Ovary (tissue), 9 donors: ENCODE results near the gene ERFL. TPM values are rescaled to one million over a fixed set of nuclear protein-coding genes. Genes with fewer than 3 reads are reported as not detected.

Source experiments
- DNase-seq, 5 donors: peaks; one replicate each; pipeline ENCODE4 v3.0.0-alpha.2; 2019 to 2020
- H3K27ac ChIP-seq, 2 donors: fragments of 200-600 bp; one replicate each; pipeline versions ENCODE4 v1.5.1 to v1.8.0; 2019 to 2022
- H3K27me3 ChIP-seq: fragments of 200-600 bp; one replicate; pipeline ENCODE4 v1.8.0; 2022
- H3K36me3 ChIP-seq: fragments of 200-600 bp; sonication (generic); one replicate; pipeline ENCODE4 v1.5.1; 2019
- H3K4me1 ChIP-seq: one replicate; pipeline ENCODE4 v1.8.1; 2013; ENCODE audit warnings: mild to moderate bottlenecking, moderate library complexity; ENCODE audit not compliant: insufficient read depth
- H3K4me3 ChIP-seq: fragments of 200-600 bp; sonication (generic); one replicate; pipeline ENCODE4 v1.5.1; 2017
- H3K9me3 ChIP-seq, 2 donors: fragments of 200-600 bp in 1 of 2; sonication (generic) in 1 of 2; one replicate each; pipeline versions ENCODE4 v1.5.1 to v1.8.1; 2013 to 2019; ENCODE audit warnings: mild to moderate bottlenecking in 1 of 2, moderate library complexity in 1 of 2
- EP300 ChIP-seq: sonication (generic); formaldehyde crosslinking; IDR thresholded peaks from one replicate; pipeline ENCODE4 v1.6.1; 2017; ENCODE audit warnings: antibody characterized with exemption
- POLR2A ChIP-seq: fragments of 450-650 bp; IDR thresholded peaks from one replicate; pipeline ENCODE4 v1.6.1; 2017; ENCODE audit warnings: antibody characterized with exemption, mild to moderate bottlenecking, moderate library complexity
- WGBS, 3 donors: extraction: QIAGEN DNeasy Blood & Tissue Kit in 1 of 3; methylation state at CpG; one replicate each; pipeline versions ENCODE4 v1.1.5 to v1.1.7; 2013 to 2017; 5-methylcytosine and 5-hydroxymethylcytosine counted together
- intact Hi-C, 4 donors: fragments of 100-400 bp; cut with DNase I; formaldehyde crosslinking; loops; one replicate each; pipeline versions ENCODE4 v1.11.0 to v1.15.1; 2022 to 2023
- polyA plus RNA-seq, 2 donors: library from polyadenylated mRNA; stranded (reverse); fragments of 200-250 nt in 1 of 2; fragments of 350-450 nt in 1 of 2; fragmentation: Illumina TruSeq in 1 of 2; extraction: RNeasy Lipid Tissue Mini Kit (QIAGEN cat#74804) in 1 of 2; gene quantifications; one replicate each; pipeline ENCODE4 v1.2.3, GENCODE V29; 2013 to 2014
- total RNA-seq, 7 donors: library from RNA; depleted of rRNA in 2 of 7; stranded (reverse); fragments of >200 nt in 2 of 7; fragmentation: NEBNext Ultra II Directional in 3 of 7; extraction: Animal tissue kit (Norgen Biotek cat#: 25700) in 3 of 7; gene quantifications; one replicate each; pipeline versions ENCODE4 v1.1.0 to v1.2.4, GENCODE V29; 2016 to 2023
- TF ChIP-seq, protein P1 (sequence below), 3 donors: fragments of 450-650 bp in 2 of 3; fragments of 200-600 bp in 1 of 3; IDR thresholded peaks; one replicate each; pipeline versions ENCODE4 v1.5.1 to v1.8.0; 2016 to 2022; ENCODE audit warnings: antibody characterized with exemption in 3 of 3, mild to moderate bottlenecking in 1 of 3
- donor health status: DM: no; HTN: no; CAD: no; lungs with moderate emphysema.
- donor health status: DM: no; HTN: no; CAD: no.
- donor health status: Bipolar disorder and iron deficiency.
- donor health status: DM: yes; HTN: yes; CAD: no.
- donor health status: DM: no; HTN: no; CAD: no.
- donor health status: DM: yes; HTN: yes; CAD: no.

ERFL gene
- total and polyA plus RNA-seq, 9 donors = 0.11 to 1.3 (median 0.44) TPM; not detected in 1

DNA sequence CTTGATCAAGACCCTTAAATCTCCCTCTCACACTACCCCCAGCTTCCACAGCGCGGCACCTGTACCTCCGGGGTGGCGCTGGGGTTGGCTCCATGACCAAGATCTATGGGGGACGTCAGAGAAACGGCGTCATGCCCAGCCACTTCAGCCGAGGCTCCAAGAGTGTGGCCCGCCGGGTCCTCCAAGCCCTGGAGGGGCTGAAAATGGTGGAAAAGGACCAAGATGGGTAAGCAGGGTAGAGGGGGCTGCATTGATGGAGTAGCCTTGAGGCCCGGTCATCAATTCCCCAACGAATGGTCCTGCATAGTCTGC lies 59.3 kb downstream of the ERFL start:
- no peak overlapping the region for H3K27ac ChIP-seq
- no peaks in the 10 kb centered on the region for H3K36me3 ChIP-seq
- no peak overlapping the region for H3K4me3 ChIP-seq
- no peaks in the 10 kb centered on the region for H3K4me1 ChIP-seq
- H3K9me3 ChIP-seq = no peaks in the 10 kb centered on the region
- no peaks in the 10 kb centered on the region for H3K27me3 ChIP-seq
- 76 to 80% (median 78%) methylated on average over 12 of the region's 12 CpGs for WGBS, 3 donors
- no peak for TF ChIP-seq EP300
- TF ChIP-seq, protein P1, sequence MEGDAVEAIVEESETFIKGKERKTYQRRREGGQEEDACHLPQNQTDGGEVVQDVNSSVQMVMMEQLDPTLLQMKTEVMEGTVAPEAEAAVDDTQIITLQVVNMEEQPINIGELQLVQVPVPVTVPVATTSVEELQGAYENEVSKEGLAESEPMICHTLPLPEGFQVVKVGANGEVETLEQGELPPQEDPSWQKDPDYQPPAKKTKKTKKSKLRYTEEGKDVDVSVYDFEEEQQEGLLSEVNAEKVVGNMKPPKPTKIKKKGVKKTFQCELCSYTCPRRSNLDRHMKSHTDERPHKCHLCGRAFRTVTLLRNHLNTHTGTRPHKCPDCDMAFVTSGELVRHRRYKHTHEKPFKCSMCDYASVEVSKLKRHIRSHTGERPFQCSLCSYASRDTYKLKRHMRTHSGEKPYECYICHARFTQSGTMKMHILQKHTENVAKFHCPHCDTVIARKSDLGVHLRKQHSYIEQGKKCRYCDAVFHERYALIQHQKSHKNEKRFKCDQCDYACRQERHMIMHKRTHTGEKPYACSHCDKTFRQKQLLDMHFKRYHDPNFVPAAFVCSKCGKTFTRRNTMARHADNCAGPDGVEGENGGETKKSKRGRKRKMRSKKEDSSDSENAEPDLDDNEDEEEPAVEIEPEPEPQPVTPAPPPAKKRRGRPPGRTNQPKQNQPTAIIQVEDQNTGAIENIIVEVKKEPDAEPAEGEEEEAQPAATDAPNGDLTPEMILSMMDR (IDR thresholded peaks at IDR 0.05) = no peak
- TF ChIP-seq POLR2A = no peak
- no peak for DNase-seq
- intact Hi-C loops = no loop called here

DNA sequence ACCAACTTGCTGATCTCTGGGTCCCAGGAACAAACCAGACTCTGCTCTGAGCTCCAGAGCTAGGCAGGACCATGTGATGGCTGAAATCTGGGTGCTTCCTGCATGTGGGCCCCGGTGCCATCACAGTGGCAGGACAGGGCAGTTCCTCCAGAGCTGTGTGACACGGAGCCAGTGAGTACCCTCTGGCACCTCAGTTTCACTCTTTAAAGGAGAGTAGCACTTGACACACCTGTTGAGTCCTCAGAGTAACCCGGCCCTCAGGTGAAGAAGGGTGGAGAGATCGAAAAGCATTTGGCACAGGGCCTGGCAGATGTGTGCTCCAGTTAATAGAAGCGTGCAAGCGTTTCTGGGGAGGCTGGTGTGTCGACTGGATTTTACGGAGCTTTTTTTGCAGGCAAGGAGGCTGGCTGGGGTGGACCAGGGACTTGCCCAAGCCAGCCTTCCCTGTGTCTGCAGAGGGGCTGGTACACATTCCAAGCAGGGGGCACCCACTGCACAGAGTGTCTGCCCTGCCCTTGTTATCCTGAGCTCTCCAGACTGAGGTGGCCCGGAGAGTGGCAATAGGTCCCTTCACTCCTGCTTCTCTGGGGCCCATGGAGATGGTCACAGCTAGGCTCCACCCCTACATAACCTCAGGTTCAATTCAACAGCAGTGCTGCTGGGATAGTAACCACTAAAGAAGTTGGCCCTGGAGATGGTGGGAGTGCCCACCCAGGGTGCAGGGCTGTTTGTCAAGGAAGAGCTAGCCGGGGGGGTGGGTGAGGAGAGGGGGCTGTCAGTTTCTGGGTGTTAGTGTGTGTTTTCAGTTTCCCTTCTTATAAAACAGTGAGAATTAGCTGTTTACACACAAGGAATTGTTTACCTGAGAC lies 59.9 kb downstream of the ERFL start:
- Histone ChIP-seq H3K36me3 (no peaks in the 10 kb centered on the region), H3K9me3 (no peaks in the 10 kb centered on the region), H3K27me3 (no peaks in the 10 kb centered on the region), H3K27ac (no peak overlapping the region), H3K4me1 (no peaks in the 10 kb centered on the region), H3K4me3 (no peak overlapping the region)
- WGBS, 3 donors = 68 to 74% (median 72%) methylated on average over 10 of the region's 10 CpGs
- no peak for DNase-seq
- intact Hi-C loops = no loop called here
- TF ChIP-seq EP300 (no peak), POLR2A (no peak)
- TF ChIP-seq, protein P1 (IDR thresholded peaks at IDR 0.05) = no peak

DNA sequence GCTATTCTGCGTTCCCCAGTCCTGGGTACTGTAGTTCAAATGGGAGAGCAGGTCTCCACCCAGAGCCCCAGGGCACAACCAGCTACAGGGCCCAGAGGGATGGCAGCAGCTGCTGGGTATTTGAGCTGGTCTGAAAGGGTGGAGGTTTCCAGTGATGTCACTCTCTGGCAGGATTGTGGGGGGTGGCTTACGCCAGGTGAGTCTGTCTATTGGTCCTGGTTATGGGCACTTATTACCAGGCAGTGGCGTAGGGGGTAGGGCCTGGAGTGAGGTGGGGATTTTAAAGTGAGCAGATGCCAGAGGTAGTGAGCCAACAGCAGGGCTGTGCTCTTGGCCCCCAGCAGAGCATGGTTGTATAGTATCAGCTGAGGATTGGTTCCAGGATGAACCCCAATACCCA lies 62.0 kb downstream of the ERFL start:
- TF ChIP-seq, protein P1 (IDR thresholded peaks at IDR 0.05) = no peak
- TF ChIP-seq POLR2A (no peak), EP300 (no peak)
- no peaks in the 10 kb centered on the region for H3K36me3 ChIP-seq

DNA sequence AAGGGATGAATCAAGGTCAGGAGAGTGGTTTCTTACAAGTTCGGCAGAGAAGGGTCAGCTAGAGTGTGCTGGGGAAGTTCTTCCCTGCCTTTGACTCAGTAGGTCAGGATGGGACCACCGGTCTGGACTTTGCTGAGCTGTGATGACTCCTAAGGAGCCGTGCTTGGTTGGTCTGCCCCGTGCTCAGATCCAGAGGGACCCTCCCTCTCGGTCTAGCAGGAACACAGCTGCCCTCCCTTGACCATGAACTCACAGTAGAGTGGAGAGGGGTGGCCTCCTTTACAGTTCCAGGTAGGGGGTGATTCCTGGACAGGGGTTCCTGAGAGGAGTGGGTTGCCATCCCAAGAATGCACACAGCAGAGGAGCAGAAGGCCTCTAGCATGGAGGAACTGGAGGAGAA lies 63.9 kb downstream of the ERFL start:
- H3K4me3 ChIP-seq = no peak overlapping the region
- TF ChIP-seq EP300 = no peak
- no peak for TF ChIP-seq POLR2A
- TF ChIP-seq, protein P1 (IDR thresholded peaks at IDR 0.05) = no peak
- DNase-seq = no peak
- peaks cover 6% of the 10 kb centered on the region for H3K4me1 ChIP-seq
- intact Hi-C loops = loop anchor here in 1 of 4 donors (5.0 kb wide), 1 partner anchor 93 kb away; the partner anchor contains the start of gene RABAC1
- no peaks in the 10 kb centered on the region for H3K9me3 ChIP-seq
- H3K27ac ChIP-seq = no peak overlapping the region
- 71 to 79% (median 72%) methylated on average over 5 of the region's 5 CpGs for WGBS, 3 donors
- no peaks in the 10 kb centered on the region for H3K27me3 ChIP-seq
- H3K36me3 ChIP-seq = no peaks in the 10 kb centered on the region

More for the DNA sequence above, 62.0 kb downstream of the ERFL start:
- intact Hi-C loops = no loop called here
- no peaks in the 10 kb centered on the region for H3K9me3 ChIP-seq
- no peaks in the 10 kb centered on the region for H3K4me1 ChIP-seq
- no peak overlapping the region for H3K27ac ChIP-seq
- WGBS, 3 donors = 91 to 92% (median 91%) methylated on average over 3 of the region's 3 CpGs
- no peaks in the 10 kb centered on the region for H3K27me3 ChIP-seq
- DNase-seq = no peak
- H3K4me3 ChIP-seq = no peak overlapping the region
